ENCODE results near the gene NDUFB8. TPM values are rescaled to one million over a fixed set of nuclear protein-coding genes. Genes with fewer than 3 reads are reported as not detected.

The NDUFB8 gene
- total and polyA plus RNA-seq, 3 experiments from 2014 or later: 242 to 488 (median 246) TPM

DNA sequence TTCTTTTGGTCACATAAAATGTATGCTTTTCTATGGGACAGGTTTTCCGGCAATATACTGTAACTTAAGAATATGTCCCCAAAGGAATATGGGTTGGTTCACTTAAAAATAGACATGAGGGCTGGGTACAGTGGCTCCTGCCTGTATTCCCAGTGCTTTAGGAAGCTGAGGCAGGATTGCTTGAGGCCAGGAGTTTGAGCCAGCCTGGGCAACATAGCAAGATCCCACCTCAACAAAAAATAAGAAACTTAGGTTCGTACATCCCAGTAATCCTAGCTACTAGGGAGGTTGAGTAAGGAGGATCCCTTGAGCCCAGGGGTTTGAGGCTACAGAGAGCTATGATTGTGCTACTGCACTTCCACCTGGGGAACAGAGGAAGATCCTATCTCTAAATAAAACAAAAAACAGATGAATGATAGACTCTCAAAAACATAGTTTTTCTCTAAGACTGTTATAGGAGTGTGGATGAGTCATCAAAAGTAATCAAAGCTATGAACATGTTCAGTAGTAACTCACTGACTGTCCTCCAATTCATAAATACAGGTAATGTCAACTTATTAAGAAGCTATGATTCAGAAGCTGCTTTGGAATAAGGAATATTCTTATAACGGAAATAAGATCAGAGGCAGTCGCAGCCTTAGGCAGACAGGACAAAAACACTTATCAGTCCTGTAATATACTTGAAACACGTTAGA lies 7.4 kb downstream of the NDUFB8 start:
- no peak overlapping the region for H3K4me3 ChIP-seq (ENCODE audit: low read length)
- peaks cover 17 to 22% (median 22%) of the 10 kb centered on the region in 3 donors for H3K4me1 Mint-ChIP-seq
- POLR2A ChIA-PET: no interaction called here
- no peaks in the 10 kb centered on the region for H3K27me3 ChIP-seq (ENCODE audit: insufficient read depth, low read length, poor library complexity, severe bottlenecking)
- H3K4me1 ChIP-seq (ENCODE audit: insufficient read depth, low read length): peaks cover 19% of the 10 kb centered on the region
- H3K36me3 Mint-ChIP-seq: peaks cover 0 to 58% (median 7%) of the 10 kb centered on the region in 3 donors
- H3K27me3 Mint-ChIP-seq: no peaks in the 10 kb centered on the region
- no peaks in the 10 kb centered on the region for H3K9me3 Mint-ChIP-seq
- no peak overlapping the region for H3K4me3 Mint-ChIP-seq
- CTCF ChIA-PET: interaction anchor here (1.1 to 2.1 kb wide), 5 partner anchors 12 to 89 kb away, joined by 3 to 15 read pairs (median 8); partner anchors contain the start of gene HIF1AN
- peak overlapping the region in 3 of 8 donors; percentile 0 to 49 (median 8) for H3K27ac Mint-ChIP-seq
- no peaks in the 10 kb centered on the region for H3K9me3 ChIP-seq (ENCODE audit: low read length)
- H3K36me3 ChIP-seq (ENCODE audit: insufficient read depth, low read length): peaks cover 37% of the 10 kb centered on the region
- no peak overlapping the region for H3K27ac ChIP-seq (ENCODE audit: low read depth, low read length)
- no peak for DNase-seq

GRCh38 chr10:100520811-100521210 lies 8.9 kb downstream of the NDUFB8 start:
- H3K9me3 Mint-ChIP-seq: no peaks in the 10 kb centered on the region
- Histone ChIP-seq H3K27ac (ENCODE audit: low read depth, low read length) (no peak overlapping the region), H3K4me1 (ENCODE audit: insufficient read depth, low read length) (peaks cover 10% of the 10 kb centered on the region), H3K27me3 (ENCODE audit: insufficient read depth, low read length, poor library complexity, severe bottlenecking) (no peaks in the 10 kb centered on the region), H3K9me3 (ENCODE audit: low read length) (no peaks in the 10 kb centered on the region), H3K36me3 (ENCODE audit: insufficient read depth, low read length) (peaks cover 24% of the 10 kb centered on the region), H3K4me3 (ENCODE audit: low read length) (no peak overlapping the region)
- no peak for DNase-seq
- H3K4me3 Mint-ChIP-seq: no peak overlapping the region
- no peaks in the 10 kb centered on the region for H3K27me3 Mint-ChIP-seq
- ChIA-PET CTCF (interaction anchor here (0.7 to 5.4 kb wide), 4 partner anchors 11 to 88 kb away, joined by 3 to 65 read pairs (median 24); partner anchors contain the start of gene HIF1AN), POLR2A (interaction anchor here (0.8 kb wide), 1 partner anchor 515 kb away, joined by 9 read pairs; no protein-coding TSS in a partner anchor)
- peak overlapping the region in 2 of 8 donors; percentile 54 to 69 for H3K27ac Mint-ChIP-seq
- H3K4me1 Mint-ChIP-seq: peaks cover 10% of the 10 kb centered on the region in 3 donors
- peaks cover 0 to 55% (median 7%) of the 10 kb centered on the region in 3 donors for H3K36me3 Mint-ChIP-seq

- Mint-ChIP-seq H3K4me1 (peaks cover 6 to 10% (median 7%) of the 10 kb centered on the region in 3 donors), H3K4me3 (no peak within 1 kb of the TSS), H3K27ac (peak within 1 kb of the TSS in 6 of 8 donors; percentile 5 to 77 (median 54)), H3K27me3 (no peaks in the 10 kb centered on the region), H3K36me3 (peaks cover 0 to 50% (median 10%) of the 10 kb centered on the region in 3 donors), H3K9me3 (no peaks in the 10 kb centered on the region)
- Histone ChIP-seq H3K4me3 (ENCODE audit: low read length) (no peak within 1 kb of the TSS), H3K4me1 (ENCODE audit: insufficient read depth, low read length) (peaks cover 10% of the 10 kb centered on the region), H3K27me3 (ENCODE audit: insufficient read depth, low read length, poor library complexity, severe bottlenecking) (no peaks in the 10 kb centered on the region), H3K9me3 (ENCODE audit: low read length) (no peaks in the 10 kb centered on the region), H3K27ac (ENCODE audit: low read depth, low read length) (no peak within 1 kb of the TSS), H3K36me3 (ENCODE audit: insufficient read depth, low read length) (peaks cover 17% of the 10 kb centered on the region)
- POLR2A ChIA-PET: interaction anchor here (1.2 kb wide), 1 partner anchor 10 kb away, joined by 3 read pairs; no protein-coding TSS in a partner anchor
- DNase-seq: no peak
- CTCF ChIA-PET: interaction anchor here (0.6 to 5.4 kb wide), 23 partner anchors 9 to 785 kb away, joined by 3 to 65 read pairs (median 5); partner anchors contain the start of genes HIF1AN, NDUFB8 and PKD2L1
These were observed 10.2 kb downstream of the NDUFB8 start, which contains the start of gene SEC31B for GRCh38 chr10:100519311-100520051. Gene SEC31B (minus strand): TSS chr10:100519861. CDS start chr10:100516952, 2,909 bp downstream.

DNA sequence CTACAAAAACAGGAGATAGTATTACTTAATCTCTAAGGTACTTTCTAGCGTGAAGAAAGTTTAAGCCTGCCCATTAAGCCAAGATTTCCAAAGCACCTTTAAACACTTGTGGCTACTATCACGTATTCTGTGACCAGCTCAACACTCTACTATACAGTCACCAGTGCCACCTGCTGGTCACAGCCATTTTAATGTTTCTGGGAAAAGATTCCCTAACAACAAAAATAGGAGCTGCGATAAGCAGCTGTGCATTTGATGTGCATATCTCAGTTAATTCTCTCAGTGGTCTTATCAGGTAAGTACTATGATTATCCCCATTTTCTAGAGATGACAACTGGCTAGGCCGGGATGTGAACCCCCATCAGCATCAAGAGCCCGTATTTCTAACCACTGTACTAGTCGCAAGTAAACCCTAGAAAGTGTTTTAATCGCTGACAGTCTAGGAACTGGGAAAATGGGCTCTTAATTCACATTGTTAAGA lies 10.9 kb downstream of the NDUFB8 start:
- Histone ChIP-seq H3K4me1 (ENCODE audit: insufficient read depth, low read length) (peaks cover 10% of the 10 kb centered on the region), H3K27me3 (ENCODE audit: insufficient read depth, low read length, poor library complexity, severe bottlenecking) (no peaks in the 10 kb centered on the region), H3K9me3 (ENCODE audit: low read length) (no peaks in the 10 kb centered on the region), H3K4me3 (ENCODE audit: low read length) (no peak overlapping the region), H3K27ac (ENCODE audit: low read depth, low read length) (no peak overlapping the region), H3K36me3 (ENCODE audit: insufficient read depth, low read length) (peaks cover 11% of the 10 kb centered on the region)
- Mint-ChIP-seq H3K9me3 (no peaks in the 10 kb centered on the region), H3K4me3 (no peak overlapping the region), H3K4me1 (peaks cover 6 to 10% (median 7%) of the 10 kb centered on the region in 3 donors), H3K27ac (peak overlapping the region in 5 of 8 donors; percentile 5 to 77 (median 45)), H3K36me3 (peaks cover 0 to 49% (median 12%) of the 10 kb centered on the region in 3 donors), H3K27me3 (no peaks in the 10 kb centered on the region)
- DNase-seq: peak; percentile 36 to 64 (median 49)
- POLR2A ChIA-PET: interaction anchor here (0.5 to 1.3 kb wide), 4 partner anchors 9 to 141 kb away, joined by 3 to 4 read pairs (median 3); no protein-coding TSS in a partner anchor
- CTCF ChIA-PET: interaction anchor here (0.6 to 5.4 kb wide), 28 partner anchors 9 to 784 kb away, joined by 3 to 65 read pairs (median 4); partner anchors contain the start of genes HIF1AN, NDUFB8 and PKD2L1

- H3K4me3 Mint-ChIP-seq: no peak overlapping the region
- peaks cover 18 to 21% (median 19%) of the 10 kb centered on the region in 3 donors for H3K4me1 Mint-ChIP-seq
- Histone ChIP-seq H3K4me3 (ENCODE audit: low read length) (no peak overlapping the region), H3K27ac (ENCODE audit: low read depth, low read length) (no peak overlapping the region), H3K4me1 (ENCODE audit: insufficient read depth, low read length) (peaks cover 14% of the 10 kb centered on the region), H3K27me3 (ENCODE audit: insufficient read depth, low read length, poor library complexity, severe bottlenecking) (no peaks in the 10 kb centered on the region), H3K36me3 (ENCODE audit: insufficient read depth, low read length) (no peaks in the 10 kb centered on the region), H3K9me3 (ENCODE audit: low read length) (no peaks in the 10 kb centered on the region)
- no peaks in the 10 kb centered on the region for H3K9me3 Mint-ChIP-seq
- CTCF ChIA-PET: interaction anchor here (3.8 to 5.4 kb wide), 3 partner anchors 7 to 35 kb away, joined by 35 to 65 read pairs (median 44); partner anchors contain the start of gene NDUFB8
- peaks cover 3 to 39% (median 11%) of the 10 kb centered on the region in 3 donors for H3K36me3 Mint-ChIP-seq
- H3K27ac Mint-ChIP-seq: no peak overlapping the region
- no peak for DNase-seq
- no peaks in the 10 kb centered on the region for H3K27me3 Mint-ChIP-seq
- POLR2A ChIA-PET: no interaction called here
These were observed 12.8 kb downstream of the NDUFB8 start for GRCh38 chr10:100516847-100517246.

DNA sequence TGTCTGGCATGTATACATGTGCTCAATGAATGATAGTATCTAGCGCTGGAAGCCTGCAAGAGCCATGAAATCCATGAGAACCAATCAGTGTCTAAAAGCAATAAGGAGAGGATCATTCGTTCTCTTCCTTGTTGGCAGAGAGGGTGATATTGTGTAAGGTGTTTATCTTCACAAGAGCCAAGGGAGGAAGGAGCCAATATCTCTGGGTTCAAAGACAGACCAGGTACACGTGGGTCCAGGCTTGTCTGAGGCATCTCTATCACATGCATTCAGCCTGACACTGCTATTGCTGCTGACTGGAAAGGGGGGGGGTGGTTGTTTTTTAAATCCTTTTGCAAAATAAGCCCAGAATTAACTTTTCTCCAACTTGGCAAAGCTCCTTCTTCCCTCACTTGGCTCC lies 14.1 kb downstream of the NDUFB8 start:
- no peak overlapping the region for H3K4me3 ChIP-seq (ENCODE audit: low read length)
- H3K27ac Mint-ChIP-seq: no peak overlapping the region
- CTCF ChIA-PET: interaction anchor here (0.8 to 1.3 kb wide), 2 partner anchors 9 to 20 kb away, joined by 3 read pairs; partner anchors contain the start of gene HIF1AN
- no peak overlapping the region for H3K27ac ChIP-seq (ENCODE audit: low read depth, low read length)
- H3K9me3 Mint-ChIP-seq: no peaks in the 10 kb centered on the region
- peaks cover 31 to 33% (median 32%) of the 10 kb centered on the region in 3 donors for H3K4me1 Mint-ChIP-seq
- POLR2A ChIA-PET: no interaction called here
- H3K36me3 Mint-ChIP-seq: peaks cover 3 to 34% (median 11%) of the 10 kb centered on the region in 3 donors
- no peaks in the 10 kb centered on the region for H3K27me3 Mint-ChIP-seq
- H3K4me1 ChIP-seq (ENCODE audit: insufficient read depth, low read length): peaks cover 25% of the 10 kb centered on the region
- no peak for DNase-seq
- no peak overlapping the region for H3K4me3 Mint-ChIP-seq
- H3K27me3 ChIP-seq (ENCODE audit: insufficient read depth, low read length, poor library complexity, severe bottlenecking): no peaks in the 10 kb centered on the region
- no peaks in the 10 kb centered on the region for H3K9me3 ChIP-seq (ENCODE audit: low read length)
- H3K36me3 ChIP-seq (ENCODE audit: insufficient read depth, low read length): no peaks in the 10 kb centered on the region

DNA sequence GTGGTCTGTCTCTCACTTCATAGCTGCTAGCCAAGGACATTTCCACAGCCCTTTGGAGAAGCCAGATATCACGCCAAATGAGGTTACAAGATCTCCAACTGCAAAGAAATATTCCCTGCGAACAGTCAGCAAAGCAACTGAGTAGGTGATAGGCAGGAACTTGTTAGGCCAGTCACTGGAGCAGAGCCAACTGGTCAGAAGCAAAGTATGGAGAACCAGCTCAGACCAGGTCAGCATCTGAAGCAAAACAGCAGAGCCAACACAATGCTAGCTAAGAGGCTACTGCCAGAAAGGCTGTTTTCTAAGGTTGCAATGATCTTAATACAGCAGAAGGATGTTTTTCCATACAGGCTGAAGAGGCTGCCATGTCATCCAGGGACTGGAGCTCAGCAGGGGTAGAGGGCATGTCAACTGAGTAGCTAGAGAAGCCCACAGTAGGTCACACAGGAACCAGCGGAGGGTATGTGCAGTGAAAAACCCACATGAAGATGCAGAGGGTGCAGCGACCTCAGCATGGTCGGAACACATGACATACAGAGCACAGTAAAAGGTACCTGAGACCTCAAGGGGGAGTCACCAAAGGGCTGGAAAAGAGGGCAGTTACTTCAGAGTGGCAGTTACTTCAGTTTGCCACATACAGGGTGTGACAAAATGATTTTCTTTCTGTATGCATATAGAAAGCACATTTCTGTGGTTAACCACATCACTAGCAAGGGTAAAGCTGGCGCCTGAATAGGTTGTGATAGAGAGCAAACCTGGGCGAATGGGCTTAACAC lies 18.9 kb downstream of the NDUFB8 start:
- H3K27me3 Mint-ChIP-seq: no peaks in the 10 kb centered on the region
- CTCF ChIA-PET: interaction anchor here (0.7 to 6.5 kb wide), 13 partner anchors 8 to 174 kb away, joined by 4 to 80 read pairs (median 10); partner anchors contain the start of genes HIF1AN and SEC31B
- peak; percentile 48 to 89 (median 80) for DNase-seq
- Histone ChIP-seq H3K27ac (ENCODE audit: low read depth, low read length) (no peak overlapping the region), H3K4me1 (ENCODE audit: insufficient read depth, low read length) (peaks cover 50% of the 10 kb centered on the region), H3K36me3 (ENCODE audit: insufficient read depth, low read length) (peaks cover 7% of the 10 kb centered on the region), H3K4me3 (ENCODE audit: low read length) (peak overlapping the region; percentile 16), H3K9me3 (ENCODE audit: low read length) (no peaks in the 10 kb centered on the region), H3K27me3 (ENCODE audit: insufficient read depth, low read length, poor library complexity, severe bottlenecking) (no peaks in the 10 kb centered on the region)
- H3K27ac Mint-ChIP-seq: peak overlapping the region; percentile 54 to 97 (median 83)
- H3K4me3 Mint-ChIP-seq: peak overlapping the region; percentile 2 to 68 (median 64)
- H3K4me1 Mint-ChIP-seq: peaks cover 61 to 64% (median 63%) of the 10 kb centered on the region in 3 donors
- POLR2A ChIA-PET: interaction anchor here (1.3 kb wide), 1 partner anchor 25 kb away, joined by 5 read pairs; the partner anchor contains the start of gene HIF1AN
- H3K9me3 Mint-ChIP-seq: no peaks in the 10 kb centered on the region
- H3K36me3 Mint-ChIP-seq: peaks cover 8 to 34% (median 14%) of the 10 kb centered on the region in 3 donors

All from CD8-positive, alpha-beta memory T cell (primary cell).